Adrenal gland (tissue), 12 donors: ENCODE data around the gene MLN. TPM values are rescaled to one million over a fixed set of nuclear protein-coding genes. Genes with fewer than 3 reads are reported as not detected.

ENCODE experiments used
- DNase-seq, 7 donors: peaks; one replicate each; pipeline ENCODE4 v3.0.0-alpha.2; 2019 to 2020
- H3K27ac ChIP-seq, 5 donors: fragments of 200-600 bp; sonication (generic) in 4 of 5; 1 replicate in 3 of 5; 2 replicates in 2 of 5; pipeline versions ENCODE4 v1.5.1 to v1.8.0; 2016 to 2020; ENCODE audit warnings: mild to moderate bottlenecking in 1 of 5
- H3K27me3 ChIP-seq: fragments of 200-600 bp; 2 replicates; pipeline ENCODE4 v1.8.0; 2021
- H3K36me3 ChIP-seq, 2 donors: fragments of 200-600 bp; replicated peaks in 1 of 2; 1 replicate in 1 of 2; 2 replicates in 1 of 2; pipeline versions ENCODE4 v1.5.1 to v1.8.0; 2018 to 2022
- H3K4me1 ChIP-seq, 2 donors: fragments of 200-600 bp; replicated peaks in 1 of 2; 1 replicate in 1 of 2; 2 replicates in 1 of 2; pipeline versions ENCODE4 v1.5.1 to v1.8.0; 2018 to 2021
- H3K4me3 ChIP-seq, 4 donors: fragments of 200-600 bp; sonication (generic) in 3 of 4; one replicate each; pipeline ENCODE4 v1.5.1; 2016 to 2018
- H3K9me3 ChIP-seq, 3 donors: fragments of 200-600 bp; sonication (generic) in 1 of 3; replicated peaks in 1 of 3; 1 replicate in 2 of 3; 2 replicates in 1 of 3; pipeline versions ENCODE4 v1.5.1 to v1.8.0; 2016 to 2021
- CTCF ChIP-seq, 6 experiments: fragments of 450-650 bp in 4 of 6; fragments of 200-600 bp in 2 of 6; sonication (generic) in 1 of 6; IDR thresholded peaks; 1 replicate in 5 of 6; 2 replicates in 1 of 6; pipeline versions ENCODE4 v1.5.1 to v1.8.0; 2016 to 2021; ENCODE audit warnings: antibody characterized with exemption in 6 of 6, mild to moderate bottlenecking in 2 of 6, moderate library complexity in 1 of 6
- POLR2A ChIP-seq, 2 donors: fragments of 450-650 bp; IDR thresholded peaks; one replicate each; pipeline ENCODE4 v1.6.1; 2017; ENCODE audit warnings: antibody characterized with exemption in 2 of 2, mild to moderate bottlenecking in 2 of 2, moderate library complexity in 1 of 2
- WGBS, 4 donors: extraction: QIAGEN DNeasy Blood & Tissue Kit in 2 of 4; methylation state at CpG; one replicate each; pipeline versions ENCODE4 v1.1.5 to v1.1.7; 2013 to 2017; 5-methylcytosine and 5-hydroxymethylcytosine counted together
- intact Hi-C, 2 donors: fragments of 100-400 bp; cut with DNase I; formaldehyde crosslinking; loops; one replicate each; pipeline versions ENCODE4 v1.14.1 to v1.15.0; 2022 to 2023
- polyA plus RNA-seq, 3 donors: library from polyadenylated mRNA; stranded (reverse); fragments of 200-250 nt in 2 of 3; fragments of 350-450 nt in 1 of 3; fragmentation: Illumina TruSeq in 1 of 3; extraction: RNeasy Lipid Tissue Mini Kit (QIAGEN cat#74804) in 1 of 3; gene quantifications; one replicate each; pipeline ENCODE4 v1.2.3, GENCODE V29; 2013 to 2014
- total RNA-seq, 9 donors: library from RNA; depleted of rRNA in 4 of 9; stranded (reverse); fragments of >200 nt in 4 of 9; fragments of 120-200 nt in 1 of 9; fragmentation: NEBNext Ultra II Directional in 1 of 9; extraction: Animal tissue kit (Norgen Biotek cat#: 25700) in 1 of 9; gene quantifications; one replicate each; pipeline versions ENCODE4 v1.1.0 to v1.2.4, GENCODE V29; 2013 to 2023
- donor health status: healthy with polysubstance abuse.
- donor health status: Bipolar disorder and iron deficiency.
- donor health status: DM: yes; HTN: yes; CAD: no.
- donor health status: DM: no; HTN: no; CAD: no.
- donor health status: DM: no; HTN: no; CAD: no.
- donor health status: DM: yes; HTN: yes; CAD: no.

MLN gene
- total and polyA plus RNA-seq, 12 donors: not detected

GRCh38 chr6:33828452-33828763 is 24.6 kb upstream of the MLN start:
- TF ChIP-seq POLR2A (IDR thresholded peaks at IDR 0.05) (no peak), CTCF (IDR thresholded peaks at IDR 0.05) (no peak)
- H3K4me1 ChIP-seq: no peaks in the 10 kb centered on the region
- no peak overlapping the region for H3K27ac ChIP-seq
- H3K27me3 ChIP-seq: no peaks in the 10 kb centered on the region
- intact Hi-C loops: no loop called here
- no peak for DNase-seq
- 51 to 70% (median 57%) methylated on average over 3 to 4 of the region's 4 CpGs for WGBS, 4 donors
- H3K36me3 ChIP-seq: no peaks in the 10 kb centered on the region
- H3K4me3 ChIP-seq: no peak overlapping the region
- H3K9me3 ChIP-seq: no peaks in the 10 kb centered on the region

GRCh38 chr6:33827546-33828451 is 24.0 kb upstream of the MLN start:
- intact Hi-C loops: no loop called here
- no peaks in the 10 kb centered on the region for H3K27me3 ChIP-seq
- H3K4me3 ChIP-seq: no peak overlapping the region
- H3K4me1 ChIP-seq: no peaks in the 10 kb centered on the region
- no peak for DNase-seq
- 71 to 82% (median 75%) methylated on average over 11 to 14 of the region's 14 CpGs for WGBS, 4 donors
- H3K9me3 ChIP-seq: no peaks in the 10 kb centered on the region
- TF ChIP-seq POLR2A (IDR thresholded peaks at IDR 0.05) (no peak), CTCF (IDR thresholded peaks at IDR 0.05) (no peak)
- no peak overlapping the region for H3K27ac ChIP-seq
- H3K36me3 ChIP-seq: no peaks in the 10 kb centered on the region

GRCh38 chr6:33826537-33826936 is 22.7 kb upstream of the MLN start:
- no peaks in the 10 kb centered on the region for H3K36me3 ChIP-seq
- no peak for DNase-seq
- H3K4me1 ChIP-seq: no peaks in the 10 kb centered on the region
- TF ChIP-seq POLR2A (IDR thresholded peaks at IDR 0.05) (no peak), CTCF (IDR thresholded peaks at IDR 0.05) (no peak)
- no peak overlapping the region for H3K27ac ChIP-seq
- H3K4me3 ChIP-seq: no peak overlapping the region
- intact Hi-C loops: no loop called here
- no peaks in the 10 kb centered on the region for H3K27me3 ChIP-seq
- no peaks in the 10 kb centered on the region for H3K9me3 ChIP-seq
- 28 to 73% (median 35%) methylated on average over 2 of the region's 2 CpGs for WGBS, 4 donors

- H3K27ac ChIP-seq: peak overlapping the region in 1 of 5 donors; percentile 1
These were observed 20.8 kb upstream of the MLN start for GRCh38 chr6:33824461-33825154.

More at GRCh38 chr6:33824461-33825154, 20.8 kb upstream of the MLN start:
- Histone ChIP-seq H3K36me3 (no peaks in the 10 kb centered on the region), H3K4me1 (no peaks in the 10 kb centered on the region), H3K27me3 (no peaks in the 10 kb centered on the region), H3K4me3 (no peak overlapping the region), H3K9me3 (no peaks in the 10 kb centered on the region)
- TF ChIP-seq CTCF (IDR thresholded peaks at IDR 0.05): no peak
- TF ChIP-seq POLR2A (IDR thresholded peaks at IDR 0.05): no peak
- intact Hi-C loops: no loop called here
- WGBS, 4 donors: 62 to 70% (median 64%) methylated on average over 15 of the region's 15 CpGs
- DNase-seq: peak in 3 of 7 donors; percentile 13 to 38 (median 26)
